OCI-LY7 (cell line): ENCODE data around the gene WWOX. TPM values are rescaled to one million over a fixed set of nuclear protein-coding genes. Genes with fewer than 3 reads are reported as not detected.

Experiments used
- BruUV-seq: library from RNA; stranded (reverse); fragments of 400-500 nt; replicated peaks from 2 replicates; lab custom pipeline; 2021; lab: Mats Ljungman, UMichigan
- CTCF ChIA-PET: fragments of 300-600 bp; sonication (Branson Sonifier 250); formaldehyde crosslinking; loops from one replicate; lab custom pipeline; 2022; ENCODE audit warnings: antibody characterized with exemption; ENCODE audit not compliant: unreplicated experiment; lab: Charles Lee
- POLR2A ChIA-PET: fragments of 300-600 bp; sonication (Branson Sonifier 250); formaldehyde crosslinking; loops from one replicate; lab custom pipeline; 2022; ENCODE audit warnings: antibody characterized with exemption; lab: Charles Lee
- DNase-seq: peaks from one replicate; pipeline ENCODE4 v3.0.0-alpha.2; 2015; ENCODE audit warnings: low spot score
- H2AFZ ChIP-seq: fragments of 200-600 bp; sonication (generic), shearing (Covaris generic); 2 replicates; pipeline ENCODE4 v1.6.1; 2014; ENCODE audit warnings: mild to moderate bottlenecking, antibody characterized with exemption, low read length, moderate library complexity
- H3K27ac ChIP-seq: fragments of 200-600 bp; sonication (generic); 2 replicates; pipeline ENCODE4 v1.5.1; 2014; ENCODE audit warnings: mixed run types, low read depth, mild to moderate bottlenecking, moderate library complexity, low read length, inconsistent platforms; ENCODE audit not compliant: poor library complexity, severe bottlenecking
- H3K36me3 ChIP-seq: fragments of 200-600 bp; sonication (generic); 2 replicates; pipeline ENCODE4 v1.6.1; 2014; ENCODE audit warnings: mild to moderate bottlenecking, antibody characterized with exemption, low read length, moderate library complexity, mixed read lengths; ENCODE audit not compliant: insufficient read depth
- H3K4me1 ChIP-seq: fragments of 200-600 bp; sonication (generic); 2 replicates; pipeline ENCODE4 v1.5.1; 2014; ENCODE audit warnings: mild to moderate bottlenecking, low read length; ENCODE audit not compliant: insufficient read depth, poor library complexity, severe bottlenecking
- H3K4me2 ChIP-seq: fragments of 200-600 bp; sonication (generic); 2 replicates; pipeline ENCODE4 v1.6.1; 2014; ENCODE audit warnings: mild to moderate bottlenecking, low read length
- H3K4me3 ChIP-seq: fragments of 200-600 bp; sonication (generic); 2 replicates; pipeline ENCODE4 v1.5.1; 2014; ENCODE audit warnings: mild to moderate bottlenecking, low read depth, low read length; ENCODE audit not compliant: poor library complexity, severe bottlenecking
- H3K79me2 ChIP-seq: fragments of 200-600 bp; sonication (generic); 2 replicates; pipeline ENCODE4 v1.6.1; 2016; ENCODE audit warnings: low read depth, mild to moderate bottlenecking, low read length, moderate library complexity, mixed read lengths; ENCODE audit not compliant: insufficient read depth
- H3K9me2 ChIP-seq: fragments of 200-600 bp; sonication (generic); 2 replicates; pipeline ENCODE4 v1.6.1; 2016; ENCODE audit warnings: mild to moderate bottlenecking, low read length, mixed read lengths; ENCODE audit not compliant: insufficient read depth
- H3K9me3 ChIP-seq: fragments of 200-600 bp; sonication (generic); 2 replicates; pipeline ENCODE4 v1.6.1; 2014; ENCODE audit warnings: mild to moderate bottlenecking, mixed run types, low read length, mixed read lengths
- H4K20me1 ChIP-seq: fragments of 200-600 bp; sonication (generic); 2 replicates; pipeline ENCODE4 v1.6.1; 2014; ENCODE audit warnings: mild to moderate bottlenecking, antibody characterized with exemption, low read length, moderate library complexity, mixed read lengths; ENCODE audit not compliant: insufficient read depth
- CTCF ChIP-seq: fragments of 200-600 bp; sonication (generic); conservative IDR thresholded peaks from 2 replicates; pipeline ENCODE4 v1.5.1; 2014; ENCODE audit warnings: mild to moderate bottlenecking, antibody characterized with exemption, low read length, moderate library complexity, mixed read lengths
- EZH2phosphoT487 ChIP-seq: fragments of 200-600 bp; sonication (generic); IDR thresholded peaks from 2 replicates; pipeline ENCODE4 v1.6.1; 2018; ENCODE audit warnings: low read depth, borderline replicate concordance, mild to moderate bottlenecking, mixed run types, antibody characterized with exemption, low read length, moderate library complexity, mixed read lengths
- intact Hi-C: fragments of 100-400 bp; cut with micrococcal nuclease; formaldehyde crosslinking; loops from one replicate; pipeline ENCODE4 v1.10.0; 2022; ENCODE audit not compliant: unreplicated experiment
- total RNA-seq, 2 experiments: library from RNA; depleted of rRNA in 1 of 2; stranded (reverse); fragments of >200 nt in 1 of 2; shearing (Covaris generic) in 1 of 2; gene quantifications; 2 replicates each; pipeline ENCODE4 v1.2.3, GENCODE V29; 2014 to 2022

Gene WWOX
- total RNA-seq, 2 experiments from 2014 or later = 40.2 to 47.6 TPM

GRCh38 chr16:78764478-78764877 lies 665.0 kb downstream of the WWOX start:
- H3K9me3 ChIP-seq = no peaks in the 10 kb centered on the region
- no peak overlapping the region for H3K4me3 ChIP-seq
- no peaks in the 10 kb centered on the region for H3K79me2 ChIP-seq
- DNase-seq = no peak
- H3K4me1 ChIP-seq = no peaks in the 10 kb centered on the region
- BruUV-seq = no TSS peak
- ChIA-PET CTCF (no interaction called here), POLR2A (no interaction called here)
- no peaks in the 10 kb centered on the region for H4K20me1 ChIP-seq
- no peak overlapping the region for H3K4me2 ChIP-seq
- no peak overlapping the region for H3K27ac ChIP-seq
- no peak overlapping the region for H2AFZ ChIP-seq
- H3K9me2 ChIP-seq = no peaks in the 10 kb centered on the region
- intact Hi-C loops = no loop called here
- no peaks in the 10 kb centered on the region for H3K36me3 ChIP-seq
- TF ChIP-seq CTCF (no peak), EZH2phosphoT487 (no peak)

- ChIA-PET POLR2A (no interaction called here), CTCF (no interaction called here)
- H3K4me1 ChIP-seq = no peaks in the 10 kb centered on the region
- H3K9me3 ChIP-seq = no peaks in the 10 kb centered on the region
- no peaks in the 10 kb centered on the region for H3K9me2 ChIP-seq
- no peaks in the 10 kb centered on the region for H3K79me2 ChIP-seq
- H3K36me3 ChIP-seq = no peaks in the 10 kb centered on the region
- no peaks in the 10 kb centered on the region for H4K20me1 ChIP-seq
- BruUV-seq = no TSS peak
- H3K4me2 ChIP-seq = no peak overlapping the region
- no peak overlapping the region for H3K27ac ChIP-seq
- no peak overlapping the region for H2AFZ ChIP-seq
- DNase-seq = no peak
- intact Hi-C loops = no loop called here
- TF ChIP-seq EZH2phosphoT487 (no peak), CTCF (no peak)
- no peak overlapping the region for H3K4me3 ChIP-seq
Measured at GRCh38 chr16:78768226-78768625, 668.8 kb downstream of the WWOX start.

- Histone ChIP-seq H3K9me2 (no peaks in the 10 kb centered on the region), H2AFZ (no peak overlapping the region), H3K36me3 (no peaks in the 10 kb centered on the region), H3K79me2 (no peaks in the 10 kb centered on the region), H3K4me3 (no peak overlapping the region), H3K27ac (no peak overlapping the region), H3K4me2 (no peak overlapping the region), H3K4me1 (no peaks in the 10 kb centered on the region), H4K20me1 (no peaks in the 10 kb centered on the region), H3K9me3 (no peaks in the 10 kb centered on the region)
- BruUV-seq = no TSS peak
- DNase-seq = no peak
- intact Hi-C loops = no loop called here
- no peak for TF ChIP-seq CTCF
- TF ChIP-seq EZH2phosphoT487 = no peak
- POLR2A ChIA-PET = no interaction called here
- CTCF ChIA-PET = no interaction called here
Measured at GRCh38 chr16:78768718-78769117, 669.3 kb downstream of the WWOX start.
